DMS153 treated with DMSO at 0.1 percent for 48 hours (cell line): ENCODE data around the gene PATJ.
"Not testable (repeated sequence)": the region's sequence is repeated elsewhere in the genome, so short reads cannot be mapped to it uniquely, and the experiment has no call there.

Source experiments
- DNase-seq: peaks from one replicate; lab custom pipeline; 2025; ENCODE audit not compliant: unreplicated experiment; lab: John Stamatoyannopoulos, UW

PATJ gene

DNA sequence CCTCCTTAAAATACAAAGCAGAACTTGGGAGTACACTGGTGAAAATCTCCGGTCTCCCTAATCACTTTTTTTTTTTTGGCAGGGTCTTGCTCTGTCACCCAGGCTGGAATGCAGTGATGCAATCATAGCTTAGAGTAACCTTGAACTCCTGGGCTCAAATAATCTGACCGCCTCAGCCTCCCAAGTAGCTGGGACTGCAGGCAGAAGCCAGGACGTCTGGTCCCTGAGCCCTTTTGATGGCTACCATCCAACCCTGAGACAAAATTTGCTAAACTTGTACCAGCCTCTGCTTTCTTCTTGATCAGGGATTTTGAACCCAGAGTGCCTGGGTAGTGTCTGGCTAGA lies 456.5 kb downstream of the PATJ start:
- DNase-seq: no peak

DNA sequence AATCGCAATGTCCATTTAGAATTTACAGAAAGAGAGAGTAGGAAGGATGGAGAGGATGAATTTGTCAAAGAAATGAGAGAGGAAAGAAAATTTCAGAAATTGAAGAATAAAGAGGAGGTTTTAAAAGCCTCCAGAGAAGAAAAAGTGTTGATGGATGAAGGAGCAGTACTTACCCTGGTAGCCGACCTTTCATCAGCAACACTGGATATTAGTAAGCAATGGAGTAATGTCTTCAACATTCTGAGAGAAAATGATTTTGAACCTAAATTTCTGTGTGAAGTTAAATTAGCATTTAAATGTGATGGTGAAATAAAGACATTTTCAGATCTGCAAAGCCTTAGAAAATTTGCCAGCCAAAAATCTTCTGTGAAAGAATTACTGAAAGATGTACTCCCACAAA lies 464.9 kb downstream of the PATJ start:
- DNase-seq: no peak

DNA sequence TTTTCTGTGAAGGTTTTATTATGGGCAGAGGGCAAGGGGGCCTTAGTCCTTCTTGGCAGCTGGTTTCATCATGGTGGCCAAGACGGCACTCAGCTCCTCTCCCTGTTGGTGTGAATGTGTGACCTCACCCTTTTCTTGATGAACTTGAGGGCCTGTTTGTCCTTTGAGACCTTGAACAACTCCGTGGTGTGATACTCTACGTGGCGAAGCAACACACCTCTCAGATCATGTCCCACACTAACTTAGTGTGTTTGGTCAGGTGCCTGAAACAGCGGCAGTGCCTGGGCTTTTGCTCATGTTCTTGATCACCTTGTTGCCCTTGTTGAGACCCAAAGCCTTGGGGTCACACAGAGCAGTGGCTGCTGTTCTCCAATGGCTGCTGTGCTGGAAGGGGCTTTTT lies 465.8 kb downstream of the PATJ start:
- DNase-seq: no peak

DNA sequence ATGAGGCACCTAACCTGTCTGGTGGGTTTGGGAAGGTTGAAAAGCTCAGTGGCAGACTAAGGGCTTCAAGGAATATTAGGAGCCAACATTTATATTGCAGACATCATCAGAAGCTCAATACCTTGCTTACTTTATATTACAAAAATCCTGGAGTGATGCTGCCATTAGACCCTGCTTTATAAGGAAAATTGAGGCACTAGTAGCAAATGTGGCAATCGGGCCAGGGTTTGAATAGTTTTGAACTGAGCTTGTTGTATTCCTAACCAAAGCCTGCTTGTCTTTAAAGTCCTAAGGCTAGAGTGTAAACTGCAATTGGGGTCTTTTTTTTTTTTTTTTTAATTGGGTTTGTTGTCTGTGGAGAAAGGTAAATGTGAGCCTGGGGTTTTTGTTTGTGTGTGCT lies 466.7 kb downstream of the PATJ start:
- no peak for DNase-seq

DNA sequence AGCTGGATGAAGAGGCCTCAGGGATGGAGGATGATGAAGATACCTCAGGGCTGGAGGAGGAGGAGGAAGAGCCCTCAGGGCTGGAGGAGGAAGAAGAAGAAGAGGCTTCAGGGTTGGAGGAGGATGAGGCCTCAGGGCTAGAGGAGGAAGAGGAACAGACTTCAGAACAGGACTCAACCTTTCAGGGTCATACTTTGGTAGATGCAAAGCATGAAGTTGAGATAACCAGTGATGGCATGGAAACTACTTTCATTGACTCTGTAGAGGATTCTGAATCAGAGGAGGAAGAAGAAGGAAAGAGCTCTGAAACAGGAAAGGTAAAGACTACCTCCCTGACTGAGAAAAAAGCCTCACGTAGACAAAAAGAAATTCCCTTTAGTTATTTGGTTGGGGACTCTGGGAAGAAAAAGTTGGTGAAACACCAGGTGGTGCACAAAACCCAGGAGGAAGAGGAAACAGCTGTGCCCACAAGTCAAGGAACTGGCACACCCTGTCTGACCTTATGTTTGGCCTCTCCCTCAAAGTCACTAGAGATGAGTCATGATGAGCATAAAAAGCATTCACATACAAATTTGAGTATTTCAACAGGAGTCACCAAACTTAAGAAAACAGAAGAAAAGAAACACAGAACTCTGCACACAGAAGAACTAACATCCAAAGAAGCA lies 467.8 kb downstream of the PATJ start:
- no peak for DNase-seq

DNA sequence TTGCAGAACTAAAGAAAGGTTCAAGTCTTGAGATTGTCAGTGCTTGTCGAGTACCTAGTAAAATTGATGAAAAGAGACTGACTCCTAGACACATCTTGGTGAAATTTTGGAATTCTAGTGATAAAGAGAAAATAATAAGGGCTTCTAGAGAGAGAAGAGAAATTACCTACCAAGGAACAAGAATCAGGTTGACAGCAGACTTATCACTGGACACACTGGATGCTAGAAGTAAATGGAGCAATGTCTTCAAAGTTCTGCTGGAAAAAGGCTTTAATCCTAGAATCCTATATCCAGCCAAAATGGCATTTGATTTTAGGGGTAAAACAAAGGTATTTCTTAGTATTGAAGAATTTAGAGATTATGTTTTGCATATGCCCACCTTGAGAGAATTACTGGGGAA lies 468.7 kb downstream of the PATJ start:
- DNase-seq: no peak

DNA sequence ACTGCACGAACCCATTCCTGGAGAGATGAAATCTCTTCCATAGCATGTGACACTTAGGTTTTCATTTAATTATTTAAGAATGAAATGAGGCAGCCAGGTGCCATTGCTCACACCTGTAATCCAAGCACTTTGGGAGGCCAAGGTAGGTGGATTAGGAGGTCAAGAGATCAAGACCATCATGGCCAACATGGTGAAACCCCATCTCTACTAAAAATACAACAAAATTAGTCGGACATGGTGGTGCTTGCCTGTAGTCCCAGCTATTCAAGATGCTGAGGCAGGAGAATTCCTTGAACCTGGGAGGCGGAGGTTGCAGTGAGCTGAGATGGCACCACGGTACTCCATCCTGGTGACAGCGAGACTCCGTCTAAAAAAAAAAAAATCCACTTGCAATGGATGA lies 470.1 kb downstream of the PATJ start:
- no peak for DNase-seq

DNA sequence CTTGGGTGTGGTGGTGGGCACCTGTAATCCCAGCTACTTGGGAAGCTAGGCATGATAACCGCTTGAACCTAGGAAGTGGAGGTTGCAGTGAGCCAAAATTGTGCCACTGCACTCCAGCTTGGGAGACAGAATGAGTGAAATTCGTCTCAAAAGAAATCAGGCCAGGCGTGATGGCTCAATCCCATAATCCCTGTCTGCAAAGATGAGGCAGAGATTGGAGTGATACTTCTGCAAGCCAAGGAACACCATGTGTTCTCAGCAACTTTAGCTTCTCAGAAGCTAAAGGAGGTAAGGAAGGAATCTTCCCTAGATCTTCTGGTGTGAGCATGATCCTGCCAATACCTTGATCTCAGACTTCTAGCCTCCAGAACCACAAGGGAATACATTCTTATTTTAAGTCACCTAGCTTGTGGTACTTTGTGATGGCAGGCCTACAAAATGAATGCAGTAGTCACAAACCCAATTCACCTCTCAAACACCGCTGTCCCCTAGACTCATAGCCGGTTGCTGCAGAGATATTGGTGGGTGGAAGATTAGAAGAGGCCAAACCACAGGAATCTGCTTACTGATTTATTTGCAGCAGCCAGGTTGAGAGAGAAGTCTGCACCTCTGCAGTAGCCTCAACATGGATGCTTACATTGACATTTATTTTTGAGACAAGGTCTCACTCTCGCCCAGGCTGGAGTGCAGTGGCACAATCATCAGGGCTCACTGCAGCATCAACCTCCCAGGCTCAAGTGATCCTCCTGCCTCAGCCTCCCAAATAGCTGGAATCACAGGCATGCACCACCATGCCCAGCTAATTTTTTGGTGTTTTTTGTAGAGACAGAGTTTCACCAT lies 471.0 kb downstream of the PATJ start:
- DNase-seq: no peak

DNA sequence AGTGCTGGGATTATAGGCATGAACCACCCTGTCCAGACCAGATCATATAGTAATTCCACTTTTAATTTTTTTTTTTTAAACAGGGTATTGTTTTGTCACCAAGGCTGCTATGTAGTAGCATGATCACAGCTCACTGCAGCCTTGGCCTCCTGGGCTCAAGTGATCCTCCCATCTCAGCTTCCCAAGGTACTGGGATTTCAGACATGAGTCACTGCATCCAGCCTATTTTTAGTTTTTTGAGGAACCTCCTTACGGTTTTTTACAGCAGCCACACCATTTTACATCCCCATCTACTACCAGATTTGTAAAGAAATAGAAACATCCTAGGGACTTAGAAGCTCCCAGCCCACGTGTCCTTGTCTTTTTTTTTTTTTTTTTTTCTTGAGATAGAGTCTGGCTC lies 476.3 kb downstream of the PATJ start:
- DNase-seq: no peak

DNA sequence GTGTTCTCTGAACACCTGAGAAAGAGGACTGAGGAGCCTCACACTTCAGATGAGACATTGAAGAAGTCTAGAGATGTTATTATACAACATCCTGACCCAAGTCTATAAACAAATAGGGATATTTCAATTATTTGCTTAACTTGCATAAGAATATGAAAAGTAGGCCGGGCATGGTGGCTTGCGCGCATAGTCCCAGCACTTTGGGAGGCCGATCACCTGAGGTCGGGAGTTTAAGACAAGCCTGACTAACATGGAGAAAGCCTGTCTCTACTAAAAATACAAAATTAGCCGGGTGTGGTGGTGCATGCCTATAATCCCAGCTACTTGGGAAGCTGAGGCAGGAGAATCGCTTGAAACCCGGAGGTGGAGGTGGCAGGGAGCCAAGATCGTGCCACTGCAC lies 478.2 kb downstream of the PATJ start:
- DNase-seq: not testable (repeated sequence)

DNA sequence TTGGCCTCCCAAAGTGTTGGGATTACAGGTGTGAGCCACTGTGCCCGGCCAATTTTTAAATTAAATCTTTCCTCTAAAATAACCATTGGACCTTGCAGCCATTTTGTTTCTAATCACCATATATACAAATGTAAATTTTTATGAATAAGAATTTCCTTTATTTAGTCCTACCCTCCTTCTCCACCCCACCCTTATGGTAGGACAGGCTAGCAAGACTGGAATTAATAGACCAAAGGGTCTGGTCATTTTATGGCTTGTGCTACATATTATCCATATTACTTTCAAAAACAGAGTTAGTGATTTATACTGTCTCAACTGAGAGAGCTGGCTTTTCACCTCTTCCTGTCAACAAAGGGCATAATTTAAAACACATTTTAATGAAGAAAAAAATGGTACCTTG lies 478.9 kb downstream of the PATJ start:
- no peak for DNase-seq

DNA sequence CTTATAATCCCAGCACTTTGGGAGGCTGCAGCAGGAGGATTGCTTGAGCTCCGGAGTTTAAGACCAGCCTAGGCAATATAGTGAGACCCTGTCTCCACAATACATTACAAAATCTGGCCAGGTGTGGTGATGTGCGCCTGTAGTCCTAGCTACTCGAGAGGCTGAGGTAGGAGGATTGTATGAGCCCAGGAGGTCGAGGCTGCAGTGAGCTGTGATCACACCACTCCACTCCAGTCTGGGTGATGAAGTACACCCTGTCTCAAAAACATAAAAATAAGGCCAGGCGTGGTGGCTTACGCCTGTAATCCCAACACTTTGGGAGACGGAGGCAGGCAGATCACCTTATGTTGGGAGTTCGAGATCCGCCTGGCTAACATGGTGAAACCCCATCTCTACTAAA lies 480.0 kb downstream of the PATJ start:
- DNase-seq: no peak

DNA sequence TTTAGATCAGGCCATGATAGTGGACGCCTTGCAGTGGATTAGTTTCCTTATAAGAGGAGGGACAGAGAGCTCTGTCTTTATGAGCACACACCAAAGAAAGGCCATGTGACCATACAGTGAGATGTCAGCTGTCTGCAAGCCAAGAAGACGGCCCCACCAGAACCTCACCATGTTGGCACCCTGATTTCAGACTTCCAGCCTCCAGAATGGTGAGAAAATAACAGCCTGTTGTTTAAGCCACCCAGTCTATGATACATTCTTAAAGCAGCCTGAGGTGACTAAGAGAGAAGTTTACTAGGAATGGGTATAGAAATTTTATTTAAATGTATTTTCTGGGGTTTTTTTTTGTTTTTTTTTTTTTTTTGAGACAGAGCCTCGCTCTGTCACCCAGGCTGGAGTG lies 481.9 kb downstream of the PATJ start:
- DNase-seq: no peak

DNA sequence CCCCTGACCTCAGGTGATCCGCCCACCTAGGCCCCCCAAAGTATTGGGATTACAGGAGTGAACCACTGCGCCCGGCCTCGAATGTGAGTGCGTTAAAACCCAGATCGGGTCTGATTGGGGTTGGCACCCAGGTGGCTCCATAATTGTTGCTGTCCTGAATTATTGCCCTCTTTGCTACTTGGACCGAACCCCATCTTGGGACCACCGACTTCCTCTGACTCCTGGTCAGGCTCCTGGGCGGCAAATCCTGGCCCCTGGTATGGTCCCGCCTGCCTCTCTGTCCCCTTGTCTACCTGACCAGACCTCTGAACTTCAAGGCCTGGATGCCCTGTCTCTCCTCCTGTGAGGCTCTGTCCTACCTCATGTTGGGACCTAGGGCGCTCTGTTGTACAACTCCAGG lies 485.2 kb downstream of the PATJ start:
- DNase-seq: no peak
